Measurements from ENCODE around the gene AGPAT4.
A peak's percentile ranks its signal among the peaks of the same experiment; 100 is the strongest.
"Not testable (repeated sequence)": the region's sequence is repeated elsewhere in the genome, so short reads cannot be mapped to it uniquely, and the experiment has no call there.

AGPAT4 gene

GRCh38 chr6:161273752-161274487 is at the start of gene AGPAT4:
TSS of gene AGPAT4 (minus strand) at chr6:161274061. CDS start at chr6:161232213, 41,848 bp downstream.
- peak; percentile 58 to 78 for DNase-seq

DNA sequence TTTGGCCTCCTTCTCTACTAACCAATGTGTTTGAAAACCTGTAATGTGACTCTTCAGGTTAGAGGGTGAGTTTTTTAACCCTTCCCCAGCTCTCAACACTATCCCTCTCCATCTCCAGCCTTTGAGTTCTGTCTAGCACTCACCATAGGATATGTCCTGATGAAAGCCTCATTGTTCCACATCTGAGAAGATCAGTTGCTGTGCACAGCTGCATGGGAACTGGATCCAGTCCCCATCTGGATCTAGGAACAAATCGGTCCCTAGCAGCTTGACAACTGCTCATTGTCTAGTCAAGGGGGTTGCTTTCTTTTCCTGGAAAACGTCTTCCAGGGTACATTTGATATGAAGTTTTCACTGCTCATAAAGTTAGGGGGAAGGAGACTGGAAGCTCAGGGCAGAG is 45.4 kb upstream of the AGPAT4 start:
- DNase-seq: no peak

- DNase-seq: no peak
Measured at GRCh38 chr6:161318456-161318855, 44.6 kb upstream of the AGPAT4 start.

- DNase-seq: no peak
Measured at GRCh38 chr6:161316531-161316930, 42.7 kb upstream of the AGPAT4 start.

DNA sequence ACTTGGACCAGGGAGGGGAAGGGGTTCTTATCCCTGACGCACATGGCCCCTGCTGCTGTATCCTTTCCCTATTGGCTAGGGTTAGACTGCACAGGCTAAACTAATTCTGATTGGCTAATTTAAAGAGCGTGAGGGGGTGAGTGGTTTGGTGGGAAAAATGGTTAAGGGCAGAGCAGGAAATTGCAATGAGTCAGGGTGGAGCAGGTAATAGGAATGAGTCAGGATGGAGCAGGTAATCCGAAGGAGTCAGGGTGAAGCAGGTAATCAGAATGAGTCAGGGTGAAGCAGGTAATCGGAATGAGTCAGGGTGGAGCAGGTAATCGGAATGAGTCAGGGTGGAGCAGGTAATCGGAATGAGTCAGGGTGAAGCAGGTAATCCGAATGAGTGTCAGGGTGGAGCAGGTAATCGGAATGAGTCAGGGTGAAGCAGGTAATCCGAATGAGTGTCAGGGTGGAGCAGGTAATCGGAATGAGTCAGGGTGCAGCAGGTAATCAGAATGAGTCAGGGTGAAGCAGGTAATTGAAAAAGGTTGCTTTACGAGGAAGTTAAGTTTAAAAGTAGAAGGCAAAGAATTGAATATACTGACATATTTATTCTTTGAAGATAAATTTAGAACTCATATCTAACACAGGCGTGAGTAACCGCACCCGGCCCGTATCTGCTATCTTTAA is 41.5 kb upstream of the AGPAT4 start:
- not testable (repeated sequence) for DNase-seq

DNA sequence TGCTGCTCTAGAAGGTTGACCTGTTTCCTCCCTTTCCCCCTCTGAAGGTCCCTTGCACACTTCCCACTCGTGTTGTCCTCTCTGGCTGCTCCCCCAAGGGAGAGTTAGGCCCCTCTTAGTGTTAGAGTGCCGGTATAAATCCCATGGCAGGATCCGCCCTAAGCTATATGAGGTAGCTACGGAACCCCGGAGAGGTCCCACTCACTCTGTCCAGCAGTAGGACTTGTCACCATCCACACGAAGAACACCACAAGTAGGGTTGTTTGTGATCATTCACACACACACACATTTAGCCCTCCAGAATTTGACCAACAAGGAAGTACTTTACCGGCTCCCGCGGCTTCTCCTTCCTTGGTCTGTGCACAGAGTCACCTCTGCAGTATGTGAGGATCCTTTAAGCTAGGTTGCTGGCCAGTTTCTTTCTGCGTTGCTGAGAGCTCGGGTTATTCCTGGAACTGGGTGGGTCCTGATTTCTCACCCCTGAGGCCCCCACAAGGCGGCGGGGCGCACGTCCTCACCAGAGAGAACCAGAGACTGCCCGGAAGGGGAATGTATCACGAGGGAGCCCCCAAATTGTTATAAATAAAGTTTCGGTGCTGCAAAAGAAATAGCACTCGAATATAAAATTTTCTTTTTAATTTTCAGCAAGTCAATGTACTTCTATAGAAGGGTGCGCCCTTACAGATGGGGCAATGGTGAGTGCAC is 40.8 kb upstream of the AGPAT4 start:
- not testable (repeated sequence) for DNase-seq

- no peak for DNase-seq
Measured at GRCh38 chr6:161313940-161314509, 40.2 kb upstream of the AGPAT4 start.

DNA sequence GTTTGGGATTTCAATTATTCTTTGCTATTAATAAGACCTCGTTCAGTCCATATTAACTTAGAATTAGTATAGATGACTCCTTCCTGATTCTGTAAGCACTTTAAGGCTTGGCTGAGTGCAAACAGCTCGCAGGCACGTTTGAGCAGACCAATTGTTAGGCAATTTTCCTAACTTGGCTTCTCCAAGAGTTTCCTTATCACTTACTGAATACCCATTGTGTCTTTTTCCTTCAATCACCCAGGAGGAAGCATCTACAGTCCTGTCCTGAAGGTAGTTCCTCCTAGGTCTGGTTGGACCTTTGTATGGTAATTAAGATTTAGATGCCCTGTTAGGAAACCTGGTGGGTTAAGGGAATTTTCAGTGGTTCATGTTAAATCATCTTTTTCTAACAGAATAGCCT is 39.6 kb upstream of the AGPAT4 start:
- DNase-seq: not testable (repeated sequence)

- DNase-seq: not testable (repeated sequence)
Measured at GRCh38 chr6:161309774-161310173, 35.9 kb upstream of the AGPAT4 start.

DNA sequence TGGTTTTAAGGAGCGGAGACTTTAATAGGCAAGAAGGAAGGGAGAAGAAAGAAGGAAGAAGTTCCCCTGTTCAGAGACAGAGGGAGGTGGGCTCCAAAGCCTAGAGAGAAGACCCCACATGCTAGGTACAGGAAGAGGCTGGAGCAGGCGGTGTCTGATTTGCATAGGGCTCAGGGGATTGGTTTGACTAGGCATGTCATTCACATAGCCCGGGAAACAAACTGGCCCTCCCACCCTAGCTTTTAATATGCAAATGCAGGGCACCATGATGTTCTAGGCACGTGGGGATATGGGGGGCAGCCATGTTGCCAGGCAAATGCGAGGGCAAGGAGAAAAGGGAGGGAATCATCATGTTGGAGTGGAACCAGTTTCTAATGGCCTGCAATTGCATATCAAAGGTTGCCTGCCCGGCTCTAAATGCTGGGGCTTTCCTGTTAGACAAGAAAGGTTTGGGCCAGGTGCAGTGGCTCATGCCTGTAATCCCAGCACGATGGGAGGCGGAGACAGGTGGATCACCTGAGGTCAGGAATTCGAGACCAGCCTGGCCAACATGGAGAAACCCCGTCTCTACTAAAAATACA is 34.3 kb upstream of the AGPAT4 start:
- DNase-seq: no peak

- no peak for DNase-seq
Measured at GRCh38 chr6:161305860-161306259, 32.0 kb upstream of the AGPAT4 start.

GRCh38 chr6:161303628-161304340 is 29.9 kb upstream of the AGPAT4 start:
- no peak for DNase-seq

GRCh38 chr6:161302949-161303348 is 29.1 kb upstream of the AGPAT4 start:
- DNase-seq: no peak

- DNase-seq: no peak
Measured at GRCh38 chr6:161301338-161301737, 27.5 kb upstream of the AGPAT4 start.

DNA sequence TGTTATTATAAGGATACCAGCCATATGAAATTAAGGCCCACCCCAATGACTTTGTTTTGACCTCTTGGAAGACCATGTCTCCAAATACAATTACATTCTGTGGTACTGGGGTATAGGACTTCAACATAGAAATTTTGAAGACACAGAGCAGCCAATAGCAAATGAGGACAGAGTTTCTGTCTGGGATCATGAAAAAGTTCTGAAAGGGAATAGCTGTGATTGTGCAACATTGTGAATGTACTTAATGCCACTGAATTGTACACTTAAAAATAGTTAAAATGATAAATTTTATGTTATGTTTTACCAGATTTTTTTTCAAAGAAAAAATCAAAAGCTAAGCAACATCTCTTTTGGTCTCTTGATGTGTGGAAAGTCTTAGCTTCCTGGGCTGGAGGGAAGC is 27.0 kb upstream of the AGPAT4 start:
- no peak for DNase-seq

DNA sequence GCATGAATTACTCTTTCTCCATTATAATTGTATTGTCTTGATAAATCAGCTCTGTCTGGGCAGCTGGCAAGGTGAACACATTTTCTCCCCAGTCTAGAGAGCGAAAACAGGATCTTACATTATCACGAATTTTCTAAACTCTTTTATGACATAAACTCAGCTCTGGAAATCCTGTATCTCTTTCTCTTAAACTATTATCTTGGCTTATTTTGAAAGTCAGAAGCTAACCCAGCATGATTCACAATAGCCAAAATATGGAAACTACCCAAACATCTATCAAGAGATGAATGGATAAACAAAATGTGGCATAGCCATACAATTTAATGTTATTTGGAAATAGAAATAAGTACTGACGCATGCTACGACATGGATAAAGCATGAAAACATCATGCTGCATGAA is 25.9 kb upstream of the AGPAT4 start:
- no peak for DNase-seq

DNA sequence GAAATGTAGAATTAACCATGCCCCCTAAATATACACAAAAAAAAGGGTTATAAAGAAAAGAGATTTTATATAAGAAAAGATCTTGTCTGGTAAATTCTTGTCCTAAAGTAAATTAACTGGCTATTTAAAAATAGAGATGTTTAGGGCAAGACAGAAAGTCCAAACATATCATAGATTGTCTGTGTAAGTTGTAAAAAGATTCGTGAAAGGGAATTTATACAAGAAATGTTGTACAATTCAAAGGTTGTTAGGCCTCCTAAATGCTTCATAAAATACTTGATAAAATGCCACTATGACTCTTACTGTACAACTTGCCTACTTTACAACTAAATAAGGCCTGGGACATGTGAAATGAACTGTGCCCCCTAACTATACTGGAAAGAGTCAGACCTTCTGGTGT is 21.9 kb upstream of the AGPAT4 start:
- DNase-seq: no peak

DNA sequence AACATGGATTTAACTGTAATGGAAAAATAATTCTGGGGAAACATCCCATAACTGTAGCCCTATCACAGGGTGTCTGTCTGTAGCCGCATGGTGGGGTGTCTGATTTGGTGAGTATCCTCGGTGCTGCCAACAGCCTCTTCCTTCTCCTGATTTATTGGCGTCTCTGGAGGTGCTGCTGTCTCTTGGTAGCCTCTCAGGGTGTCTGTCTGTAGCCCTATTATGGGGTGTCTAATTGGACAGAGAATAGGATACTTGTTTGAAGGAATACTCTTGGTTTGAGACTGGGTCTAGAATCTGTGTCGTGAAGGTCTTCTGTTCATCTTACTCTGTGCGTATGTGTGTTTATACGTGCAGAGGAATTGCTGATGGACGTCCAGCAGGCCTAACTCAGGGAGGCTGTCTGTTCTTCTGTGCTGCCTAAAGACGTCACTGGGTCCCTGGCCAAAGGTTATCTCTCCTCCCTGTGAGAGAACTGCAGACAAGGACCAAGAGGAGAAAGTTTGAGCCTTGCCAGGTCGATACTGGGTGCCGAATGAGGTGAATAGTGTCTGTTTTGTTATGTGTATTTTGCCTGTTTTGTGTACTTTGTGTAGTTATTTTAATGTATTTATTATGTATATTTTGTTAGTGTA is 18.9 kb upstream of the AGPAT4 start:
- no peak for DNase-seq

- DNase-seq: no peak
Measured at GRCh38 chr6:161292145-161292544, 18.3 kb upstream of the AGPAT4 start.

DNA sequence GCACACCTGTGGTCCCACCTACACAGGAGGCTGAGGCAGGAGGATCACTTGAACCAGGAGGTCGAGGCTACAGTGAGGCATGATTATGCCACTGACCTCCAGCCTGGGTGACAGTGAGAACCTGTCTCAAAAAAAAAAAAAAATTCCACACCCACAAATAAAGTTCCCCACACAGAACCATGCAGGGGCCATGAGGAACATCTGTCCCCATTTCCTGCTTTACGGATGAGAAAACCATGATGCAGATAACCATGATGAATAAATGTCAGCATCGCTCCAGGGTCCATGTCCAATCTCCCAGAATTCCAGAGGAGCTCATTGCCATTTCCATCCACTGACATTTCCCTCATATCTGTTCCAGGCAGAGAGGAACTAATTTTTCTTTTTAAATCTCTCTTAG is 16.9 kb upstream of the AGPAT4 start:
- no peak for DNase-seq

DNA sequence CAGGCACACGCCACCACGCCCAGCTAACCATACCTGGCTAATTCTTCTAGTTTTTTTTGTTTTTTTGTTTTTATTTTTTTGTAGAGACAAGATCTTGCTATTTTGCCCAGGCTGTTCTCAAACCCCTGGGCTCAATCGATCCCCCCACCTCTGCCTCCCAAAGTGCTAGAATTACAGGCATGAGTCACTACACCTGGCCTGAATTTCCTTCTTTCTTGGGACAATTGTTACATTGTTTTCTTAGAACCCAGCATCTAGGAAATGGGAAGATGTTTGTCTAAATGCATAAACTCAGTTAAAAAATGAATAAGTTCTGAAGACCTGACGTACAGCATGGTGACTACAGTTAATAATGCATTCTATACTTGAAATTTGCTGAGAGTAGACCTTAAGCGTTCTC is 10.8 kb upstream of the AGPAT4 start:
- no peak for DNase-seq

- DNase-seq: no peak
Measured at GRCh38 chr6:161281092-161281491, 7.2 kb upstream of the AGPAT4 start.

All from AML-193 (cell line).